SJSA1 (cell line): ENCODE data around the gene PPIP5K2. TPM values are rescaled to one million over a fixed set of nuclear protein-coding genes. Genes with fewer than 3 reads are reported as not detected.
"Not testable (repeated sequence)": the region's sequence is repeated elsewhere in the genome, so short reads cannot be mapped to it uniquely, and the experiment has no call there.

Source experiments
- DNase-seq, 2 experiments: peaks; one replicate each; pipeline ENCODE4 v3.0.0-alpha.2; 2015 to 2020; ENCODE audit warnings: low spot score in 2 of 2, low read depth in 1 of 2
- H3K27ac ChIP-seq: fragments of 250-450 bp; sonication (Bioruptor Pico); 2 replicates; pipeline ENCODE4 v1.5.1; 2020; ENCODE audit warnings: mild to moderate bottlenecking, moderate library complexity
- H3K27me3 ChIP-seq: fragments of 250-450 bp; sonication (Bioruptor Pico); replicated peaks from 2 replicates; pipeline ENCODE4 v1.5.1; 2020; ENCODE audit warnings: mild to moderate bottlenecking, moderate library complexity
- H3K36me3 ChIP-seq: fragments of 250-450 bp; sonication (Bioruptor Pico); 2 replicates; pipeline ENCODE4 v1.5.1; 2020; ENCODE audit warnings: mild to moderate bottlenecking
- H3K4me1 ChIP-seq: fragments of 250-450 bp; sonication (Bioruptor Pico); replicated peaks from 2 replicates; pipeline ENCODE4 v1.6.1; 2021; ENCODE audit warnings: mild to moderate bottlenecking
- H3K4me3 ChIP-seq: fragments of 250-450 bp; sonication (Bioruptor Pico); 2 replicates; pipeline ENCODE4 v1.5.1; 2020; ENCODE audit warnings: mild to moderate bottlenecking
- H3K9me3 ChIP-seq: fragments of 250-450 bp; sonication (Bioruptor Pico); replicated peaks from 2 replicates; pipeline ENCODE4 v1.5.1; 2020; ENCODE audit warnings: mild to moderate bottlenecking
- total RNA-seq: library from RNA; depleted of rRNA; stranded (reverse); fragments of >200 nt; shearing (Covaris generic); gene quantifications from 2 replicates; pipeline ENCODE4 v1.2.3, GENCODE V29; 2014

The PPIP5K2 gene
- total RNA-seq, 1 experiment from 2014 or later: 118 TPM

GRCh38 chr5:103205991-103206700 lies 86.0 kb downstream of the PPIP5K2 start:
- no peaks in the 10 kb centered on the region for H3K9me3 ChIP-seq
- H3K4me1 ChIP-seq: peaks cover 9% of the 10 kb centered on the region
- DNase-seq: no peak
- H3K27me3 ChIP-seq: no peaks in the 10 kb centered on the region
- H3K36me3 ChIP-seq: peaks cover 23% of the 10 kb centered on the region
- H3K4me3 ChIP-seq: no peak overlapping the region
- no peak overlapping the region for H3K27ac ChIP-seq

GRCh38 chr5:103207011-103207410 lies 86.9 kb downstream of the PPIP5K2 start:
- DNase-seq: no peak
- Histone ChIP-seq H3K36me3 (peaks cover 19% of the 10 kb centered on the region), H3K4me3 (no peak overlapping the region), H3K9me3 (no peaks in the 10 kb centered on the region), H3K4me1 (peaks cover 17% of the 10 kb centered on the region), H3K27me3 (no peaks in the 10 kb centered on the region), H3K27ac (no peak overlapping the region)

GRCh38 chr5:103207653-103208052 lies 87.6 kb downstream of the PPIP5K2 start:
- Histone ChIP-seq H3K36me3 (peaks cover 19% of the 10 kb centered on the region), H3K4me3 (no peak overlapping the region), H3K27ac (no peak overlapping the region), H3K9me3 (no peaks in the 10 kb centered on the region), H3K27me3 (no peaks in the 10 kb centered on the region), H3K4me1 (peaks cover 24% of the 10 kb centered on the region)
- no peak for DNase-seq

- peaks cover 30% of the 10 kb centered on the region for H3K4me1 ChIP-seq
- no peaks in the 10 kb centered on the region for H3K9me3 ChIP-seq
- H3K27ac ChIP-seq: no peak overlapping the region
- no peak for DNase-seq
- peaks cover 19% of the 10 kb centered on the region for H3K36me3 ChIP-seq
- no peak overlapping the region for H3K4me3 ChIP-seq
- H3K27me3 ChIP-seq: no peaks in the 10 kb centered on the region
Measured at GRCh38 chr5:103208460-103208859, 88.4 kb downstream of the PPIP5K2 start.

GRCh38 chr5:103209065-103209464 lies 89.0 kb downstream of the PPIP5K2 start:
- no peak for DNase-seq
- H3K27ac ChIP-seq: no peak overlapping the region
- peaks cover 36% of the 10 kb centered on the region for H3K4me1 ChIP-seq
- H3K36me3 ChIP-seq: peaks cover 14% of the 10 kb centered on the region
- H3K27me3 ChIP-seq: no peaks in the 10 kb centered on the region
- H3K9me3 ChIP-seq: no peaks in the 10 kb centered on the region
- H3K4me3 ChIP-seq: no peak overlapping the region

DNA sequence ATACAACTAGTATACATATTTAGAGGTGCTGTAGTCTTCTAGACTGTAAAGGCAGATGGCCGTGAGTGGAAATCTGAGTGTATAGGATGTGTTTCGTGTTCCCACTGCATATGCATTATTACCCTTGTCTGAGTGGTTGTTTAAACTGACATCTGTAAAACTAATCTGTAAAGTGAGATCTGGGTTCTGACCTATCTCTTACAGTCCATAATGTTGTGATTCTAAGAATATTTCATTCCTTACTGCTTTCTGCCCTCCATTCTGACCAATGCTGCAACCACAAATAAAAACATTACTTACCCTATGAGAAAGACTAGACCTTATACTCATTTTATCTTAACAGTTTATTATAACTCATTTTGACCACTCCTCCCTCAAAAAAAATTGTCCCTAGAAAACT lies 90.9 kb downstream of the PPIP5K2 start:
- Histone ChIP-seq H3K27me3 (no peaks in the 10 kb centered on the region), H3K4me3 (no peak overlapping the region), H3K27ac (no peak overlapping the region), H3K4me1 (peaks cover 40% of the 10 kb centered on the region), H3K36me3 (peaks cover 9% of the 10 kb centered on the region), H3K9me3 (no peaks in the 10 kb centered on the region)
- no peak for DNase-seq

DNA sequence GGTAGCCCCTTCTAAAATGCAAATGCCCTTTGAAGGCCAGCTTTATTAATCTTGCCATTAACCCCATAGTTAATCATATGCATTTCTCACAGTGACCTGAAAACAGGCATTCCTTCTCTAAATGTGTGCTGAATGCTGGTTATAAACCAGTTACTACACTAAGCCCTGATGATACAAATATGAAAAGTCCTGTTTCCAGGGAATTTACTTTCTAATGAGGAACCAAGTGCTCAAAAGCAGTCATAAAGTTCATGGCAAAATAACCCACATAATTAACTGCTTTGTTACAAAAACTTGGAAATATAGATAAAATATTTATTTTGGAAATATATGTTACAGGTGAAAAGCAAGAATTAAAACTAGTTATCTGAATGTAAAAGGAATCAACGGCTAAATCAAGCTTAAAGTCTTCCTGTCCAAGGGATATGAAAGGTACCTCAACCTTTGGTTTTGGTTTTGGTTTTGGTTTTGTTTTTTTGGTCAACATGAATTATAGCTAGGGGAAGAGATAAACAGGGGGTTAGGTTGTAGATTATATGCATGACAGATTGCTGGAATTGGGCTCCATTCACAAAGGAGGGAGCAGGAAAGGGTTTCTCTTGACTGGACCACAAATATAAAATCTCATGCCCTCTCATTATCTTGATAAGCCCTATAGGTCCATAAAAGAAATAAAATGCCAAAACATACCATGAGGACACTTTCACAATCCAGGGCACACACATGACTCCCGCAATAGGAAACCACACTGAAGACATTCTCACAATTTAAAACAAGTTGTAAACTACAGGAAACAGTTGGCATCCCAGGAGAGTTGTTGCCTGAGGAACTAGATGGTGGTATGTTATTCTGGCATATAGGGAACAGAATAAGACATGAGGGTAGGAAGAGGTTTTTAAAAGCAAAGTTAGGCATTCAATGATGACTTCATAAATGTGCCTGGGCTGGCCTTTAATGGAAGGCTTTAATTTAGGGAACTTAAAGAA lies 91.8 kb downstream of the PPIP5K2 start:
- Histone ChIP-seq H3K4me3 (no peak overlapping the region), H3K4me1 (peaks cover 44% of the 10 kb centered on the region), H3K27me3 (no peaks in the 10 kb centered on the region), H3K36me3 (peaks cover under 1% of the 10 kb centered on the region; the same call in 1 of the 2 replicates), H3K27ac (no peak overlapping the region), H3K9me3 (no peaks in the 10 kb centered on the region)
- no peak for DNase-seq

DNA sequence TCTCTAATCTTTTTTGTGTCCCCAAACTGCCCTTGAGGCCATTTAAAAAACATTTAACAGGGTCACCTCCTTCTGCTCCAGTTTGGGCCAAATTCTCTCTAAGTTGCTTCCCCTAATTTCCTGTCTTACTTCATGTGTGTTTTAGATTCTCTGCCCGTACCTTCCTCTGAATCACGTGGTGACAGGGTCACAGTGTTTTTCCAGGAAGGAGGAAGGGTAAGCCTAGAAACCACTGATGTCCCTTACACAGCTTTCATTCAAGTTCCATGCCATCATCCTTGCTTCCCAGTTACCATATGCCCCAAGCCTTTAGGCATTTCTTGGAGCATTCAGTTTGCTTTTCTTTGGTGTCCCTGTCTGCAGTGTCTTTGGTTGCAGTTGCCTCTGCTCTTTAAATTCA lies 96.0 kb downstream of the PPIP5K2 start:
- H3K27ac ChIP-seq: no peak overlapping the region
- no peaks in the 10 kb centered on the region for H3K9me3 ChIP-seq
- no peak overlapping the region for H3K4me3 ChIP-seq
- H3K36me3 ChIP-seq: no peaks in the 10 kb centered on the region
- no peak for DNase-seq
- no peaks in the 10 kb centered on the region for H3K27me3 ChIP-seq
- H3K4me1 ChIP-seq: peaks cover 50% of the 10 kb centered on the region

GRCh38 chr5:103216697-103217096 lies 96.6 kb downstream of the PPIP5K2 start:
- Histone ChIP-seq H3K4me3 (no peak overlapping the region), H3K27me3 (no peaks in the 10 kb centered on the region), H3K9me3 (no peaks in the 10 kb centered on the region), H3K27ac (no peak overlapping the region), H3K4me1 (peaks cover 44% of the 10 kb centered on the region), H3K36me3 (no peaks in the 10 kb centered on the region)
- DNase-seq: no peak

- H3K9me3 ChIP-seq: no peaks in the 10 kb centered on the region
- no peak overlapping the region for H3K4me3 ChIP-seq
- peaks cover 40% of the 10 kb centered on the region for H3K4me1 ChIP-seq
- DNase-seq: no peak
- no peaks in the 10 kb centered on the region for H3K27me3 ChIP-seq
- no peaks in the 10 kb centered on the region for H3K36me3 ChIP-seq
- peak overlapping the region; percentile 68 for H3K27ac ChIP-seq
Measured at GRCh38 chr5:103217101-103217500, 97.0 kb downstream of the PPIP5K2 start.

DNA sequence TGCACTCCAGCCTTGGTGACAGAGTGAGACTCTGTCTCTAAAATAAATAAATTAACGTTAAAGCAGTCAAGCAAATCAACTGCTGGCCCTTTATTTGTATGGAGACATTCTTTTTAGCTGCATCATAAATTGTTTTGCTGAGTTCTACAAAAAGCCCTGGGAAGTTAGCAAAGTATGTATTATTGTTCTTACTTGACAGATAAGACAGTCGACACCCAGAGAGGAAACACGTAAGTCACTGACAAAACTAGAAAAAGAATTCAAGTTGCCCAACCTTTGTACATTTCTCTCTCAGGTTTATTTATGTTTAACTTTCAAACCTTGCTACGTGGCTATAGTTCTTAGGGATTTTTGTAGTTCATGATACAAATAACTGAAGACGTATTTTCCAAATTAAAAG lies 98.1 kb downstream of the PPIP5K2 start:
- H3K27me3 ChIP-seq: no peaks in the 10 kb centered on the region
- H3K27ac ChIP-seq: peak overlapping the region; percentile 68
- peaks cover 32% of the 10 kb centered on the region for H3K4me1 ChIP-seq
- no peaks in the 10 kb centered on the region for H3K9me3 ChIP-seq
- H3K4me3 ChIP-seq: no peak overlapping the region
- peak; percentile 44 to 90 for DNase-seq
- no peaks in the 10 kb centered on the region for H3K36me3 ChIP-seq

- not testable (repeated sequence) for DNase-seq, H3K27me3 ChIP-seq, H3K9me3 ChIP-seq, H3K4me3 ChIP-seq, H3K36me3 ChIP-seq
- Histone ChIP-seq H3K4me1 (peaks cover 23% of the 10 kb centered on the region), H3K27ac (peak overlapping the region; percentile 68; the same call in 1 of the 2 replicates)
Measured at GRCh38 chr5:103219074-103219473, 99.0 kb downstream of the PPIP5K2 start.

GRCh38 chr5:103223031-103223955 lies 103.2 kb downstream of the PPIP5K2 start:
- Histone ChIP-seq H3K9me3 (peaks cover 4% of the 10 kb centered on the region; the same call in 1 of the 2 replicates), H3K27me3 (0 out of 2 replicates have a peak, but pooled peaks cover 4% of the 10 kb centered on the region), H3K27ac (no peak overlapping the region), H3K4me3 (no peak overlapping the region), H3K4me1 (peaks cover 15% of the 10 kb centered on the region), H3K36me3 (no peaks in the 10 kb centered on the region)
- peak in 1 of 2 experiments; percentile 38 for DNase-seq
